EH (cell line): Measurements from ENCODE around the gene TUBGCP6.
A peak's percentile ranks its signal among the peaks of the same experiment; 100 is the strongest.

Source experiments
- DNase-seq: peaks from one replicate; pipeline ENCODE4 v3.0.0-alpha.2; 2015; ENCODE audit warnings: low read depth

TUBGCP6 gene

DNA sequence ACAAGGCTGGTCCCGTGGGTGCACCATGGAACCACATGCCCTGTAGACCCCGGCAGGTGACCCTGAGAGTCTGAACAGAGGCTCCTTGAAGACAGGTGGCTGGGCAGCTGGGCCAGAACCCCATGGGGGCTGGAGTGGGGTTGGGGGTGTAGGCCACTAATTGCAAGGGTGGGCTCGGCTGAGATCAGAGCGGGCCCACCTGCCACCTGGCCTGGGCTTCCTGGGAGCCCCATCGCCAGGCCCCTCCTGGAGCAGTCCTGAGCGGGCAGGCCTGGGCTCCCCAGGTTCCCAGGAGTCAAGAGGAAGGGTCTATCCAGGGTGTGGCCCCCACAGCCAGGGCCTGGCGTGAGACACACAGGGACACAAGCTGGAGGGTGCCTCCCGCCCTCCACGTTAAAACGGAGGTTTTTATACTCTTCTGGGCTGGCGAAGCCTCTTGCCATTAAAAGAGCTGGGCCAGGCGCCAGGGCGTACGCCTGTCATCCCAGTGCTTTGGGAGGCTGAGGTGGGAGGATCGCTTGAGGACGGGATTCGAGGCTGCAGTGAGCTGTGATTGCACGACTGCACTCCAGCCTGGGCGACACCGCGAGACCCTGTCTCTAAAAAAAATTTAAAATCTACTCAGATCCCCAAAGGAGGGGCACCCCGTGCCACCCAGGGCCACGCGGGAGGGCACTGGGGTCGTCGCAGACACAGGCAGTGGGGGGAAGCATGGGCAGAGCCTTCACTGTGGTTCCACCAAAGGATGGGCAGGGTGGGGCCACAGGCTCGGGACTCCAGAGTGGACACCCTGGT, 63.9 kb downstream of the TUBGCP6 start:
- no peak for DNase-seq

DNA sequence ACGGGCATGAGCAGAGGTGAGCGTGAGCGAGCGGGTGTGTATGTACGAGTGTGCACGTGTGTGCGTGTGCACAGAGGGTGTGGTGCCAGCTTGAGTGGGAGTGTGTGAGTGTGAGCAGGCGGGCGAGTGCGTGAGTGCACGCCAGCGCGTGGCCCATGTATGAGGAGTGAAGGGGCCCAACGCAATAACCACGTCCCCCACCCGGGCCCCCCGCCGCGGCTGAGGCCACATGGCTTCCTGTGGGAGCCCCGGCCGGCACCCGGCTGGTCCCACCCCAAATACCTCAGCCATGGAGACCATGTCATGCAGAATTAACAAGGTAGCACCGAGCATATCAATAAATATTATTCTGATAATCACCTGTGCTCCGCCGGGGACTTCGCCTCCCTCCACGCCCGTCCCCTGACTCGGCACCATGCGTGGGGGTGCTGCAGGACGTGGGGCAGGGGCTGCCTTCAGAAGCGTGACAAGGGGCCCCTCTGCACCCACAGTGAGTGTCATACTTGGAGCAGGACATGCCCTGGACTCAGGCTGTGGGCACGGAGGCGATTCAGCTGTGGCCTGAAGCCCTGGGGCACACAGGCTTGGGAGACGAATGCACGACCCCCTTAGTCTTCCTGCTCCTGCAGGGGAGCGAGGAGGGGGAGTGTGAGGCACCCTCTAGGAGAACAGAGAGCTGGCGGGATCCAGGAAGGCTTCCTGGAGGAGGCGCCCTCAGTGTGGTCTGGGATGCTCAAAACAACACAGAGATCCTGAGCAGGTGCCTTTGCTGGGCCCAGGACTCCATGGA, 64.7 kb downstream of the TUBGCP6 start:
- no peak for DNase-seq

DNA sequence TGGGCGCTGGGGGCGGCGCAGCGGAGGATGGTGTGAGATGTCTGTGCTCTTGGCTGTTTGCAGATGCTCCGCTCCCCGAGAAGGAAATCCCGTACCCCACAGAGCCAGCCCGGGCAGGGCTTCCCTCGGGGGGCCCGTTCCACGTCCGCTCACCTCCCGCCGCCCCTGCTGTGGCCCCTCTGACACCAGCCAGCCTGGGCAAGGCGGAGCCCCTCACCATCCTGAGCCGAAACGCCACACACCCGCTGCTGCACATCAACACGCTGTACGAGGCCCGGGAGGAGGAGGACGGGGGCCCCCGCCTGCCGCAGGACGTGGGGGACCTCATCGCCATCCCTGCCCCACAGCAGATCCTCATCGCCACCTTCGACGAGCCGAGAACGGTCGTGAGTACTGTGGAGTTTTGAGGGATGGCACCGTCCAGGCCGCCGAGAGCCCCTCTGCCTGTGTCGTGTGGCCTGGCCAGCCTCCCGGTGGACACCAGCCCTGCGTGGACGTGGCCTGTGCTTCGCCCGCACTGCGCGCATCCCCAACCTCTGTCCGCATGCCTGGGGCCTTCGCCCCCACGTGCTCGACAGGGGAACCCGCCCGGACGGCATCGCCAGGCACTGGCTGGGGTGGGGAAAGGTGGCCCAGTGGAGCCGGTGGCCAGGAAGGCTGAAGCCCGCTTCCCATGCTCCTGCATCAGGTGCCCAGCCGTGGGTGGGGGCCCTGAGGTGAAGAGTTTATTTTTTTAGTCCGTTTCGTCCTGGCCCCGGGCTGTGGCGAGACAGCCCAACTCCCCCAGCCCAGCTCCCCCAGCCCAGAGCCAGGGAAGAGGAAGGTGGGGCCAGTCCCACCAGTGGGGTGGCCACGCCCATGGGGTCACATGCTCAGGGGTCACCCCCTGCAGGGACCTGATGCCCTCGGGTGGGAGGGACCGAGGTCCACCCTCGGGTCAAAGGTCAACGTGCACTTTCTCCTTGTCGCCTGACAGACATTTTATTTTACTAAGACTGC, 65.7 kb downstream of the TUBGCP6 start:
- DNase-seq: no peak

DNA sequence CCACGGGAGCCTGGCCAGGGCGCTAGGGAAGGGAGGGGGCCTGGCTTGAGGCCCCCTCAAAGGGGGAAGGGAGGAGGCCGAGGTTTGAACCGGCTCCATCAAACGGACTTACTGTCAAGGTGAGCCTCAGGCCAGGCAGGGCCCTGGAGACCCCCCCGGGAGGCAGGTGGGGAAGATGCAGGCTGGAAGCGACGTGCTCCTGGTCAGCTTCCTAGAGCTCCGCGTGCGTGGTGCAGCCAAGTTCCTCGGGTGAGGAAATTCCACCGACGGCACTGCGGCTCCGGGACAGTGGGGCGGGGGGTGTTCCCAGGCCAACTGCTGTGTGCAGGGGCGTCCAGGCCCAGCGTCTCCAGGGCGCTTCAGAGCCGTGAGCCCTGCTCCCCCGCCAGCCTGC, 66.4 kb downstream of the TUBGCP6 start:
- no peak for DNase-seq

DNA sequence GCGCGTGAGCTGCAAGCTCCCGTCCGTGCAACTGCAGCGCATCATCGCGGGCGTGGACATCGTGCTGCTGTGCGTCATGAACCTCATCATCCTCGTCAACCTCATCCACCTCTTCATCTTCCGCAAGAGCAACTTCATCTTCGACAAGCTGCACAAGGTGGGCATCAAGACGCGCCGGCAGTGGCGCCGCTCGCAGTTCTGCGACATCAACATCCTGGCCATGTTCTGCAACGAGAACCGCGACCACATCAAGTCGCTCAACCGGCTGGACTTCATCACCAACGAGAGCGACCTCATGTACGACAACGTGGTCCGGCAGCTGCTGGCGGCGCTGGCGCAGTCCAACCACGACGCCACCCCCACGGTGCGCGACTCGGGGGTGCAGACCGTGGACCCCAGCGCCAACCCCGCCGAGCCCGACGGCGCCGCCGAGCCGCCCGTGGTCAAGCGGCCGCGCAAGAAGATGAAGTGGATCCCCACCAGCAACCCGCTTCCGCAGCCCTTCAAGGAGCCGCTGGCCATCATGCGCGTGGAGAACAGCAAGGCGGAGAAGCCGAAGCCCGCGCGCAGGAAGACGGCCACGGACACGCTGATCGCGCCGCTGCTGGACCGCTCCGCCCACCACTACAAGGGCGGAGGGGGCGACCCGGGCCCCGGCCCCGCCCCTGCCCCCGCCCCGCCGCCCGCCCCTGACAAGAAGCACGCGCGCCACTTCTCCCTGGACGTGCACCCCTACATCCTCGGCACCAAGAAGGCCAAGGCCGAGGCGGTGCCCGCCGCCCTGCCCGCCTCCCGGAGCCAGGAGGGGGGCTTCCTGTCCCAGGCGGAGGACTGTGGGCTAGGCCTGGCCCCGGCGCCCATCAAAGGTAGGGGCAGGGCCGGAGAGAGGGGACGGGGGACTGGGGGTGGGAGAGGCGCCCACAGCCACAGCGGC, 67.0 kb downstream of the TUBGCP6 start:
- no peak for DNase-seq

DNA sequence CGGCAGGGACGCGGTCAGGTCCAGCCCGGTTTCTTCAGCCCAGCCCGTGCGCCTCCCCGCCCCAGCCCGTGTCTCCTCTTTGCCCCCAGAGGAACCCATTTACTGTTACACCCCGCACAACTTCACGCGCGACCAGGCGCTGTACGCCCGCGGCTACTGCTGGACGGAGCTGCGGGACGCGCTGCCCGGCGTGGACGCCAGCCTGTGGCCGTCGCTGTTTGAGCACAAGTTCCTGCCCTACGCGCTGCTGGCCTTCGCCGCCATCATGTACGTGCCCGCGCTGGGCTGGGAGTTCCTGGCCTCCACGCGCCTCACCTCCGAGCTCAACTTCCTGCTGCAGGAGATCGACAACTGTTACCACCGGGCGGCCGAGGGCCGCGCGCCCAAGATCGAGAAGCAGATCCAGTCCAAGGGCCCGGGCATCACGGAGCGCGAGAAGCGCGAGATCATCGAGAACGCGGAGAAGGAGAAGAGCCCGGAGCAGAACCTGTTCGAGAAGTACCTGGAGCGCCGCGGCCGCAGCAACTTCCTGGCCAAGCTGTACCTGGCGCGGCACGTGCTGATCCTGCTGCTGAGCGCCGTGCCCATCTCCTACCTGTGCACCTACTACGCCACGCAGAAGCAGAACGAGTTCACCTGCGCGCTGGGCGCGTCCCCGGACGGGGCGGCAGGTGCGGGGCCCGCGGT, 67.8 kb downstream of the TUBGCP6 start:
- no peak for DNase-seq

DNA sequence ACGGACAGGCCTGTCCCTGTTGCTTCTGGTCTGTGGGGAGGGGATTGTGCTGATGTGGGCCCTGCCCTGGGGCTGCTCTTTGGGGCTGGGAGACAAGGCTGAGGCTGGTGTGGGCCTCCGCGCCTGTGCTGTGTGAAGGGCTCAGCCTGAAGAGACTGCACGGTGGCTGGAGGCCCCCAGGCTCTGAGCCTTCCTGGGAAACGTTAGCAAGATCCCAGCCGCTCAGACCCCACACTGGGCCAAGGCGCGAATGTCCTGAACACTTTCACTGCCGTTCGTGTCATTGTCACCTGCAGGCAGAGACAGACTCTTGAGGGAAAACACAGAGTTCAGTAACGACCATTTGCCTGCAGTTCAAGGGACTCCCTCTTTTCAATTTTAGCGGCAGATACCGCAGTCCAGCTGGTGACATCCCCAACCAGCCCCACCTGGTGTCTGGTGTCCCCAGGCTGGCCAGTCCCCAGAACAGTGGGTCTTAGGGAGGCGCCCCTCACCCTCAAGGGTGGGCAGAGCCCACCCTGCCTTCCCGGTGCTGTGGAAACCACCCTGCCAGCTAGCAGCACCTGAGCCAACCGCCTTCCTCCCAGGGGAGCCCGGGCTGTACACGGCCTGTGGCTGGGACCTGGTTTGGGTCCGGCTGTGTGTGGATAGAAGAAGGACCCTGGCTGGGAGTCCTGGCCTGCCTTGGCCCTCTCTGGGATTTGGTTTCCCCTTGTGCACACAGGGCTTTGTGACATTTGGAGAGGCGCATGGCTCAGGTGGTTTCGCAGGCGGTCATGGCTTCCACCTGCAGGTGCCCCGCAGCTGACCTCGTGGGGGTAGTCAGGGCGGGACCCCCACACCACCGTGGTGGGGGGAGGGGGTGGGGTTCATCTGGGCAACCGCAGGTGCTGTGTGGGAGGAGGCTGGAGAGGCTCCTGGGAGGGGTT, 68.6 kb downstream of the TUBGCP6 start:
- no peak for DNase-seq

DNA sequence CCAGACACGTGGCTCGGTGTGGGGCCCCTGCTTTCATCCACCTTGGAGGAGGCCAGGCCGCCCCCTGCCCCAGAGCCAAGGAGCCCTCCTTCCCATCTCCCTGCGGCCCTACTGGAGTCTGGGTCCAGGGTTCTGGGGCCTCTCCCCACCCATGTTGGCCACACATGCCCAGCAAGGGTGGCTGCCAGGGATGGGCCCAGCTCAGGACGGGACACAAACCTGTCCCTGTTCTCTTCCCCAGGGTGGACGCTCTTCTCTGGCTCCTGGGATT, 69.7 kb downstream of the TUBGCP6 start:
- no peak for DNase-seq

DNA sequence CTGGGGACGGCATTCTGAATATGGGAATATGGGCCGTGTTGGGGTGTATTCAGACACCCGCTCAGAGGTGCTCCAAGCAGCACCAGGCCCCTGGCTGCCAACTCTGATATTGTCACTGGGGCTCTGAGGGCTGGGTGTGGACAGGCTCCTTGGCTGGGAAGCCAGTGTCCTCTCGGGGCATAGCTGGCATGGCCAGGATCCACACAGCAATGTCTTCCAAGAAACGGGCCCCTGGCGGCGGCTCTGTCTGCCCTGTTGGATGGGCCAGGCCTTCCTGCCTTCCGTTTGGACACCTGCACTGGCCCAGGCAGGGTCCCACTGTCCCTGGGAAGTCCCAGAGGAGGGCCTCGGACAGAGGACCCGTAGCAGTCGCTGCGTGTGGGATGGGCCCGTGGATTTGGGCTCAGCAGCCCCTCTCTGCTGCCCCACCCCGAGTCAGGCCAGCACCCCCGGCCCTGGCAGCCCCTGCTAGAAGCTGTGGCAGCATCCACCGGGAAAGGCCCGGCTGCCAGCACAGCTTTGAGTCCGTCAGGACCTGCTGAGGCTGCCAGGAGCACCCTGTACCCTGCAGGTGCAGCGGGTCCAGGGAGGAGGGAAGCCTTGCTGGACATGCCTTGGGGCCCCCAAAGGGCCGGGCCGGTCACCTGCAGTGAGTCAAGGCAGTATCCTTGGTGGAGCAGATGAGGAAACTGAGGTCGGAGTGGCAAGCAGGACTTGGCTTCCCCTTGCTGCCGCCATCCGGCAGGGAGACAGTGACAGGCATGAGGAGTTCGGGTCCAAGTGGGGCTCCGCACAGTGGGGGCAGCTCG, 70.2 kb downstream of the TUBGCP6 start:
- DNase-seq: no peak

DNA sequence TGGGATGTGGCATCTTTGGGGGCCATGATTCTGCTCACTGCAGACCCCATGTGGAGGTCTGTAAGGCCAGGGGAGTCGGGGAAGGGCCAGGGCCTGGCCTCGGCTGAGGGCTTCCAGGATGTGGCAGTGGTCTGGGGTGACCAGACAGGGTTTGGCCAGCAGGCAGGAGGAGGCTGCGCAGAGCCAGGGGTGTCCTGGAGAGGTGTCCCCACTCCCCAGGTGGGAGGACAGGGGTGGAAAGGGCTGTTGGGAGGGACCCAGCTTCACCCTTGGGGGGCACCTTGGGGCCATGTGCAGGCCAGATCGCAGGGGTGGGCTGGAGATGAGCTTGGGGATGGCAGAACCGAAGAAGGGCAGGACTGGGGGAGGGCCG, 70.9 kb downstream of the TUBGCP6 start:
- DNase-seq: no peak

DNA sequence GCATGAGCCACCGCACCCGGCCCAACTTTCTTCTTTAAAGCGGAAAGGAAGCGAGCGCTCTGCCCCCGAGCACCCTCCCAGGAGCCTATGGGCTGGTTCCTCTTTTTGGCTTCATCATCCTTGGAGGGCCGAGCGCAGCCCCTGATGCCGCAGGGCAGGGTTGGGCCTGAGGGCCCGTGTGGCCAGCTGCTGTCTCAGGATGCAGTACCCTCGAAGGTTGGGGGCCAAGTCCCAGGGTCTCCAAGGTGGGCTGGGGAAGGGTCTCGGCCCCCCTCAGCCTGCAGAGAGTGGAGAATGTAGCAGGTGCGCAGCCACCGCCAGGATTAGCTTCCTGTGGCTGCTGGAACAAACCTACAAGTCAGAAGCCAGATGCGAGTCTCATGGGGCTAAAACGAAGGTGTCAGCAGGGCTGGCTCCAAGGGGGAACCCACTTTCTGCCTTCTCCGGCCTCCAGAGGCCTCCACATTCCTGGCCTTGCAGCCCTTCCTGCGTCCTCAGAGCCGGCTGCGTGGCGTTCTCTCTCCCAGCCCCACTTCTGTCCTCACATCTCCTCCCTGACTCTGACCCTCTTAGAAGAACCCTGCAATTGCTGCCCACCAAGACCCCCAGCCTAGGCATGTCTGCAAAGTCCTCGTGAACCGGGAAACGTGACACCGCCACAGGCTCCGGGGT, 71.4 kb downstream of the TUBGCP6 start:
- no peak for DNase-seq

DNA sequence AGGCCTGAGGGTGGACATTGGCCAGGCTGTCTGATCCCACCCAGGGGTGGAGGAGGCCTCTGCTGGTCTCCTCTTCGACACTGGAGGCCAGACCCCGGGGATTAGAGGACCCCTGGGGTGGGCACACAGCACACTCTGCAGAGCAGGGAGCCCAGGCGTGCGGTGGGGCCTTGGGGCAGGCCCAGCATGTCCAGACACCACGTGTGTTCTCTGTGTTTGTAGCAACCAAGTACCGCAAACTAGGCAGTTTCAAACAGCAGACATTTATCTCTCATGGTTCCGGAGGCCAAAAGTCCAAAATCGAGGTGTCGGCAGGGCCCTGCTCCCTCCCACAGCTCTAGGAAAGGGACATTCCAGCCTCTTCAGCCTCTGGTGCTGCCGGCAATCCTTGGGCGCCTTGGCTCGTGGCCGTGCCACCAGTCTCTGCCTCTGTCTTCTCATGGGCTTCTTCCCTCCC, 72.8 kb downstream of the TUBGCP6 start:
- DNase-seq: no peak

DNA sequence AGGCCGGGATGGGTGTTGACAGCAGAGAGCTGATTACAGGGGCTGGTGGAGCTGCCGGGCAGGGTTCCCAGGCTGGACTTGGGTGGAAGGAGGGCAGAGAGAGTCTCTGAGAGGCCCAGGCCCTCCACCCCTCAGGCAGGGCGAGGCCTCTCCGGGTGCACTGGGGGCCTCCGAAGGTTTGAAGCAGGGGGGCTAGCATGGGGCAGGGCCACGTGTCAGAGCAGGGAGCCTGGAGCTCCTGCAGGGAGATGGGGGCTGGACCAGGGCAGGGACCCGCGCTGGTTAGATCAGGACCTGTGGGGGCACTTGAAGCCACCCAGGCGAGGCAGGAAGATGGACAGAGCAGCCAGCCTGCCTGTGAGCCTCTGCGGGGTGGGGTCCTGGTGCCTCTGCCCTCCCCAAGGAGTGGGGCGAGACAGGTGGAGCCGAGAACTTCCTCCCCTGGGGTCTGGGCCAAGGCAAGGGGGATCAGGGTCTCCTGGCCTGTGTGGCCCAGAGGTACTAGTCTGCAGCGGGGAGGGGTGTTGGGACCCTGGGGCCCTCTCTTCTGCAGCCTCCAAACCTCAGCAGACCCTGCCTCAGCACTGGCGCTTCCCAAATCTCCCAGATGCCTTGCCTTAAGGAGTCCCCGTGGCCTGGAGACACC, 73.4 kb downstream of the TUBGCP6 start:
- no peak for DNase-seq

DNA sequence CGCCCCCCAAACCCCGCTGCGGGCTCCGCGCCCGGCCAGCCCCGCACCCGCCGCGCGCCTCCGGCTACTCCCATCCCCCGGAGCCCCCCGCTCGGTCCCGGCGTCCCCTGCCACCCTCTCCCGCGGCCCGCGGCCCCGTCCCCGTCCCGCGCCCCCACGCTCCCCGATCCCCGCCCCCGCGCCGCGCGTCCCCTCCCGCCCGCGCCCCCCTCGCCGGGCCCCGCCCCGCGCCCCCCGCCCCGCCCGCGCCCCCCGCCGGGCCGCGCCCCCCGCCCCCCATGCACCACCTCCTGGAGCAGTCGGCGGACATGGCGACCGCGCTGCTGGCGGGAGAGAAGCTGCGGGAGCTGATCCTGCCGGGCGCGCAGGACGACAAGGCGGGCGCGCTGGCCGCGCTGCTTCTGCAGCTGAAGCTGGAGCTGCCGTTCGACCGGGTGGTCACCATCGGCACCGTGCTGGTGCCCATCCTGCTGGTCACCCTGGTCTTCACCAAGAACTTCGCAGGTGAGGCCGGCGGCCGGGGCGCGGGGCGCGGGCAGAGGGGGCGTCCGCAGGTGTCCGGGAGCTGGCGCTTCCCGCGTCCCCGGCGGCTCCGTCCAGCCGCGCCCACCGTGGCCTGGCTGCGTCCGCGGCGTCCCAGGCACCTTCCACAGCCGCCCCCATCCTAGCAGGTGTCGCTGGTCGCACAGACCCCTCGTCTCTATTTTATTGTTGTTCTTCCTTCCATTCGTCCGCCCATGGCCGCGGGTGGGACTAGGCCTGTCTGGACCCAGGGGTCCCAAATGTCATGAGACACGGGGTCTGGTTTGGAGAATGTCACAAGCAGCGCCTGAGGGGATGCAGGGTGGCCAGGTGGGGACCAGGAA, 74.1 kb downstream of the TUBGCP6 start, which contains the start of gene PANX2:
Gene PANX2, plus strand, starts transcription at position 279 of the 866 bp plus-strand sequence. Its CDS starts 0 bp downstream, at position 279.
- peak; percentile 22 for DNase-seq

DNA sequence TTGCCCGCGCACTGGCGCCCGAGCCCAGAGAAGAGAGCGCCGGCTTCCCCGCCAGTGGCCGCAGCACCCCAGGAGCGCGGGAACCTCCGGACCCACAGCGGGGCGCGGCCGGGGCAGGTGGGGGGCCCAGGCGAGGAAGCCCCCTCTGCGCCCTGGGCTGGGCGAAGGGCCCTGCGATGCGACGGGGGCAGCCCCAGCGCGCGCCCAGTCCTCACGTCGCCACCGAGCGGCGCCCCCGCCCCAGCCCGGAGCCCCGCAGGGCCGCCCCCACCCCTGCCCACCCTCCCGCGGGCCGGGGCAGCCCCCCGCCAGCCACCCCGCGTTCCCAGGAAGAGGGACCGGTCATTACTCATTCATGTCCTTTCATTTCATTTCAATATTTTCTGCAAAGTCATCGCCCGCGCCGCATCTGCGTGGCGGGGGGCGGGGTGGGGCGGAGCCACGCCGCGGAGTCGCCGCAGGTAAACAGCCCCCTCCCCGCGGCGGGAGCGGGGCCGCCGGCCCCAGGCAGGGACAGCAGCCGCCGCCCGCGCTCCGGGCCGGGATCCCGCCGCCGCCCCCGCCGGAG, 75.0 kb downstream of the TUBGCP6 start:
- peak; percentile 43 for DNase-seq

DNA sequence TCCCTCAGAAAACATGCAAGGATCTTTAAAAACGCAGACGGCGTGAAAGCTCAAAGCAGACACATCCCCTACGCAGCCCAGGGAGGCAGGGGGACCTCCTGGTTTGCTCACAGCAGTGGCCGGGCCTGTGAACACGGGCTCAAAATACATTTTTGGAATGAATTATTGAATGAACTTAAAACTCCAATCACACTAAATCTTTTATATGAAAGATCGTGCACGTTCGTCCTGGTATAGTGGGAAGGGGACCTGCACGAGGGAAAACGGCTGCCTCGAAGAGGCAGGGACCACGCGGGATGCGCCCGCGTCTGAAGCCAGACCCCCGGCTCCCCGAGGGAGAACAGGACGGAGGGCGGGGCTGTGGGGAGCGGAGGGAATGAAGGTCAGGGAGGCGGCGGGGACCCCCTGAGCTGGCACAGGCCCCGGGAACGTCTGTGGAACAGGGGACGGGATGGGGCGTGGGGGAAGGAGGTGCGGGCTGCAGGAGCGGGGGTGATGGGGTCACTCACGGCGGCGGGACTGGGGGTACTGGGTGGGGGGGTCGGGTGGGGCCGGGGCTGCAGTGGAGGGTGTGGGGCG, 75.6 kb downstream of the TUBGCP6 start:
- no peak for DNase-seq
